ENCODE data around the gene DEXI. TPM values are rescaled to one million over a fixed set of nuclear protein-coding genes. Genes with fewer than 3 reads are reported as not detected.

DEXI gene
- total RNA-seq = 112 TPM
- long read RNA-seq, transcript DEXI-201 (2 exons, 1,561 nt) = major isoform, 305 of 319 reads
- long read RNA-seq, transcript DEXI-202 (3 exons, 1,393 nt) = minor isoform, 9 of 319 reads
- long read RNA-seq, partial matches to known transcripts = 0 of 319 reads
- long read RNA-seq, other reads (novel, unspliced or antisense) = 4 of 319 reads

DNA sequence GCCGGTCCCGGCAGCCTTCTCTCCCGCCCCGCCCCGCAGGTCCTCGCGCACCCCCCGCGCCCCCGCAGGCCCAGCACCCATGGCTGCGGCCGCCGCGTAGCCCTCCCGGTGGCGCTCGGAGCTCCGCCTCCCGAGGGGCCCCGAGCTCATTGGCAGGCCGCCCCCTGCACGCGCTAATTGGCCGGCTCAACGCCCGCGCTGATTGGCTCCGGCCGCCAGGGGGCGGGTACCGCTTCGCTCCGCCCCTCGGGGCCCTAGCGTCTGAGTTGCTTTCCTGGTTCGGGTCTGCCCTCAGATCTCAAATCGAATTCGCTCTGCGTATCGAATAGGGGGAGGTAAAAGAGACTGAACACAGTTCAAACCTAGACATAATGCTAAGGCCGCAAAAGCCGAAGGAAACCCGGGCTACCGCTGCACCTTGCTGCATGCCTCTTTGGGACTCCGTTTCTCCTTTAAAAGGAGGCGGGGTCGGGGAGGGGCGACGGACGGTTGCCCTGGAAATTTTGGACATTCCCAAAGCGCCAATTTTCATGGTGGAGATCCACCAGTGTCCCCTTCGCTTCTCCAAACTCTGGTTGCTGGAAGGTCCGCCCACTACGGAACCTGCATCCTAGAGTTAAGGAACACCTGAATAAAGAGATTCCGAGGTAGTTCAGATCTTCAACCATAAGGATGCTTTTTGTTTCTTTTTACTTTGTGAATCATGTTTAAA lies at the start of gene DEXI:
DEXI (minus strand) TSS at position 117 of the 712 bp plus-strand sequence. CDS start 463 bp downstream, outside the sequence.
- peak; percentile 96 for DNase-seq
- intact Hi-C loops (cut with DNase I) = no loop called here
- peak; percentile 75 for ATAC-seq (ENCODE audit: poor library complexity)

DNA sequence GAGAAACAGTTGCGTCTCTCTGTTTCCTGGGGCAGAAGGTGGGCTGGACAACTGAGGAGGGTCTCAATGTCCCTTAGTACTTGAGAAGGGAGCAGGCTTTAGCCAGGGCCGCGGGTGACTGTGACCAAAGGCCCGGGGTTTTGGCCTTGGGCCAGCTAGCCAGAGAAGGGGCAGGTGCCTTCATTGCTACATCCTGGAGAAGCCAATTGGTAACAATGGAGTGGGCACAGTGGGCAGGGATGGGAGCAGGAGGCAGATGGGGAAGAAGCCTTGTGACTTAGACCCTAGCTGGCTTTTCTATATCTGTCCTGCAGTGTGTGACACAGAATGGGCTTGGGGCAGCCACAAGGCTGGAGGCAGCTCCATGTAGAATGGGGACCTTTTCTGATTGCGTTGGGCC lies 48.1 kb upstream of the DEXI start:
- ATAC-seq (ENCODE audit: poor library complexity) = no peak

DNA sequence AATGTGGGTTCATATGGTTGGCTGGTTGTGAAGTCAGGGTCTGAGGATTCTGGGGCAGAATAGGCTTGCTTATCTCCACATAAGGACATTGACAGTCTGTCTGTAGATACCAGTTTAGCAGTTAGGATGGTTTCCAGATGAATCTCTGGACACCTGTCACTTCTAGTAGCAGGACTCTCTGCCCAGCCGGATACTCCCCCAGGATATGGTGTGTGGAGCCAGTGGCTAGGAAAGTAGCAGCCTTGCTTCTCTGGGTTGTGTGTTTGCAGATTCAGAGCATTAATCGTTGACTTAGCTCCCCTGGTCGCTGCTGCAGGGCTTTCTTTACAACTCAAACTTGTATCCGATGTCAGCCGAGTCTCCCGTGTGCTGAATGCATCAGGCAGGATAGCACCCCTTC lies 47.3 kb upstream of the DEXI start:
- DNase-seq (no peak), ATAC-seq (ENCODE audit: poor library complexity) (no peak)
- intact Hi-C loops (cut with DNase I) = no loop called here

More for the DNA sequence above, 48.1 kb upstream of the DEXI start:
- intact Hi-C loops (cut with DNase I) = no loop called here
- no peak for DNase-seq

DNA sequence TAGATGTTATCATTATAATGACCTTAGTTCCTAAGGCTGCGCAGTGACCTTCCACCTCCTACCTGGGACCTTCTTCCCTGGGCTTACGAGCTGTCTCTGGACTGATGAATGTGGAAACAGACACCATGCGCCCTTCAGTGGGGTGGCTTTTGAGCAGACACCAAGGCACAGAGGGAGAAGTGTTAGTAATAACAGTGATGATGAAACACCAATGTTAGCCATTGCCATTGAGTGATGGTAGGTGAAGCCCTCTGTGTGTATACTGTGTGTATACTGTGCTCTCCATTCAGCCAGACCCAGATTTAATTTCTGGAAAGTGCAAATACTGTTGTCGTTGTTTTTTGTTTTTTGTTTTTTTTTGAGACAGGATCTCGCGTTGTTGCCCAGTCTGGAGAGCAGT lies 46.6 kb upstream of the DEXI start:
- DNase-seq = no peak
- intact Hi-C loops (cut with DNase I) = no loop called here
- no peak for ATAC-seq (ENCODE audit: poor library complexity)

DNA sequence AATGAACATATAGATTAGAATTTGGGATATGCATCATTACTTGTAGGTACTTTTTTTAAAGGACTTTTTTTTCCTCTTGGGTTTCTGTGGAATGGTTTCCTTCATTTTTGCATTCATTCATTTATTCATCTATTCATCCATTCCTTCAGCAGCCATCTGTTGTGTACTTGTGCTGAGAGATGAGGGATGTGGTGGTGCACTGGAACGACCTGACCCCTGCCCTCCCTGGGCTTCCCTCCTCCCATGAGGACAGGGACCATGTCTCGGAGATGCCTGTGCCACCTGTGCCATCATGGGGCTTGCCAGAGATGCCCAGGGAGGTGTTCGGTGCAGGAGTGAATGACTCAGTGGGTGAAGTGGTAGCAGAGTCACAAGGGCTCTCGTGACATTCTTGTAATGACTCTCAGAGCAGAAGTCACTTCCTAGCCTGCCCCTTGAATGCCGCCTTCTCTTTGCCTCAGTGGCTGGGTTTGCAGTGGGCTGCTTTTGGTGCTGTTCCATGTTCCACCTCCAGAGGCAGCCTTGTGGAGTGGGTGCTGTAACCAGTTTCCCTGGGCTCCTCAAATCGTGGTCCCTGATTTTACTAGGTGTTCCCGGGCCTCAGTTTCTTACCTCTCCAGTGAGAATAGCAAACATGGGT lies 46.0 kb upstream of the DEXI start:
- ATAC-seq (ENCODE audit: poor library complexity) = peak; percentile 10
- intact Hi-C loops (cut with DNase I) = no loop called here
- DNase-seq = no peak

DNA sequence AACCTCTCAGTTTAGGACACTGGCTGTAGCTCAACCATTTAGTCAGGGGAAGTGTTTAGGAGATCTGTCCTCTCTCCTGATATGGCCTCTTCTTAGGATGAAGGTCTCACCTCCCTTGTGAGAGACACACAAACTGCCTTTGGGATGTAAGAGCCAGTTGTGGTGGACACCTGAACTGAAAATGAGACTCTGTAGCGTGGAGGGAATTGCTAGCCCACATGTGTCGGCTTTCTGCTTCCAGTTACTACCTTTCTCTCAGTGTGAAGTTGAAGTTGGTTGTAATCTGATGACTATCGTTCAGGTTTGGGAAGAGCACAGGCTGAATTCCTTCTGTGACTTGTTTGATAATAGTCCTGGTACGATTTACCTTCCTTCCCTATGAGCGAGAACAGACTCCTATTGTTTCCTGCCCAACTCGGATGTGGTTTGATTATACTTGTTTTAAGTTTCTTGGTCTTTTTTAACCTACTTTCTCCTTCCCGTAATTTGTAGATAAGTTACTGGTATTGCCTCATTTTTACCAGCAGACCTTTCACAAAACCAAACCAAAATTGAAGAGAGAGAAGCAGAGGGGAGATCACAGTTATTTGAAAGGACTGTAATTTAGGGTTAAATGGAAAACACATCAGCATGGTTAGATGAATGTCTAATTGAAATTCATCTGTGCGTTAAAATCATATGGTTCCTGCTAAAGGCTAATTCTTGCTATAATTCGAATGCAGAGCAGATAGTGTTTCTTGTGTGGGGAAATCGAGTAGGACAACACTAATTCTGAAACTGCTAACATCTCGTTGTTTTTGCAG lies 45.3 kb upstream of the DEXI start:
- DNase-seq (no peak), ATAC-seq (ENCODE audit: poor library complexity) (no peak)
- intact Hi-C loops (cut with DNase I) = no loop called here

DNA sequence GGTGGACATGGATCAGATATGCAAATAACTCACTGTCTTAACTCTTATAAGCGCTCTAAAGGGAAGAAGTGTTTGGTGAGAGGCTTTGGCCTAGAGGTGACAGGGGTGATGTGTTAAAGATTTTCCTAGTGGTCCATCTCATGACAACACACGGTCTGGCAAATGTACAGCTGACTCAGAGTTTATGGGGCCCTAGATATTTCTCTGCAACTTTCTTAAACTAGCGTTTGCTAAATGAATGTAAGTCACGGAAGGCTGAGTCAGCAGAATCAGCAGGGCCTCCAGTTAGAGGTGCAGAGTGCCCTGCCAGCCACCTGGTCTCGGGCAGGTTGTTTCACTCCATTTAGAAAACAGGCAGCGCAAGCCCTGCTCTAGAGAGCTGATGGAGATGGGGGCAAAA lies 42.2 kb upstream of the DEXI start:
- intact Hi-C loops (cut with DNase I) = no loop called here
- no peak for DNase-seq

DNA sequence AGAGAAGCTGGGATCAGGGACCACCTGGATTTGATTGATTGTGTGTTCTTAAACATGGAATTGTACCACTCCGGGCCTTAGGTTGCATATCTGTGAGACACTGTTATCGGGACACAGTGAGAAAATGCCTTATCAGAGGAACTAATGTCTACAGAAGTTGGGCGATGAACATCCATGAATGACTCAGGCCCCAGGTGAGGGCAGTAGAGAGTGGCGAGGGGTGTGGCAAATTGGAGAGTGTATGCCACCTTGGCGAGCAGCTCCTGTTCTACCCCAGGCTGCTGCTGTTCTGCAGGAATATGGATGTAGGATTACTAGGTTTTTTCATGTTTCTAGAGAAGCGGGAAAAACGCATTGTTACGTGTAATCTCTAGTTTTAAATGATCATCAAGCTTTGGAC lies 40.9 kb upstream of the DEXI start:
- DNase-seq (no peak), ATAC-seq (ENCODE audit: poor library complexity) (no peak)
- intact Hi-C loops (cut with DNase I) = no loop called here

More for the DNA sequence above, 42.2 kb upstream of the DEXI start:
- ATAC-seq (ENCODE audit: poor library complexity) = no peak

DNA sequence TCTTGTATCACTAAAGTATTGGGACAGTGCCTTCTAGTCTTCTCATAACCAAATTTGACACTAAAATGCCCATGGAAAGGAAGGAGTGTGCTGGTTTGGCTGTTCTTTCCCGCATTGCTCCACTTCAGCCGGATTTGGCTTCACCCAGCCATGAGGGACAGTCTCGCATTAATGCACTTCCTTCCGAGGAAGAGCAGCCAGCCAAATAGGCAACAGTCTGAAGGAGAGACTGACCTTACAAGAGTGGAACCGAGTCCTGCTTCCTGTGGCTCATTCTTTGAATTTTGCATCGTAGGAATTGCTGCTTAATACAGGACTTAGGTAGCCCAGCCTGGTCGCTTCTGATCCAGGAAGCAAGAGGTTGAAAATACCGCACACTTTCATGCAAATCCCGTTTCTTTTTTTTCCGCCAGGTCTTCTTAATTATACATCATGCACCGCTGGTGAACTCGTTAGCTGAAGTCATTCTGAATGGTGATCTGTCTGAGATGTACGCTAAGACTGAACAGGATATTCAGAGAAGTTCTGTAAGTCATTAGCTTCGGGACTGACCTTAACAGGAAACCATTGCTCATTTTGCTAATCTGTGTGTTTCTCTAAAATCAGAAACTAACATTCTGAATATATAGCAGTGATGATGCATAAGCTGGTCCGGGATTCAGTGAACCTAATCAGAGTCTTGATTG lies 40.3 kb upstream of the DEXI start:
- intact Hi-C loops (cut with DNase I) = no loop called here
- peak; percentile 78 for ATAC-seq (ENCODE audit: poor library complexity)

DNA sequence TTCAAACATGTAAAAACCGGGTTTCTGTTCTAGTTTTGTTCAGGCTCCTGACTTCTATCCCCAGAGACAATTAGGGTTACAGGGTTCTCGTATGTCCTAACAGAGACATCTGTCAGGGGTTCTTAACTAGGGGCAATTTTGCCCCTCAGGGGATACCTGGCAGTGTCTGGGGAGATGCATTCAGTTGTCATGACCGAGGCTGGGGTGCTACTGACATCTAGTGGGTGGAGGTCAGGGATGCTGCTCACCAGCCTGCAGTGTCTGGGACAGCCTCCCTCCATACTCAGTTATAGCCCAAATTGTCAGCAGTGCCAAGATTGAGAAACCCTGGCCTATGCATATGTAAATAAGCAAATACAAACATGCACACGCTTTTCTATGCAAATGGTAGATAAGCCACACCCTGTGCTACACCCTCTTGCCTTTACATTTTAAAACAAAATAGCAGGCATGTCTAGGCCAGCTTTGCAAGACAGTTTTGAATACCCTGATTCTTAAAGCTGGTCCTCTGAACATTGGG lies 39.5 kb upstream of the DEXI start:
- ATAC-seq (ENCODE audit: poor library complexity) (peak; percentile 43), DNase-seq (no peak)
- intact Hi-C loops (cut with DNase I) = no loop called here

More for the DNA sequence above, 40.3 kb upstream of the DEXI start:
- peak; percentile 64 for DNase-seq

DNA sequence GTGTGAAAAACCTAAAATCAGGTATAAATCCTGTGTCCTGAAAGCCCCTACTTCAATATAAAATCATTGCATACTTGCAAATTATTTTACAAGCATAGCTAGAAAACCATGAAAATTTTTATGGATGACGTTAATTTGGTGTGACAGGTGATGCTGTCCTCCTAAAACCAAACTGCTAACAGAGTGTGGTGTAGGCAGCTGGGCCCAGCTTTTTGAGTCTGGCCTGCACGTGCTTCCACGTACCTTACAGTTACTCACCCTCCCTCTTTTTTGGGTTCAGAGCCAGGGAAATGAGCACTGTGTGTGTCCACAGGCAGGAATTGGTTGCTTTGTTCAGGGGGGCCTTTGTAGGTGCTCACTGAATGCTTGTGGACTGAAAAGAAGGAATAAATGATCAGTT lies 38.5 kb upstream of the DEXI start:
- ATAC-seq (ENCODE audit: poor library complexity) (no peak), DNase-seq (no peak)
- intact Hi-C loops (cut with DNase I) = no loop called here

DNA sequence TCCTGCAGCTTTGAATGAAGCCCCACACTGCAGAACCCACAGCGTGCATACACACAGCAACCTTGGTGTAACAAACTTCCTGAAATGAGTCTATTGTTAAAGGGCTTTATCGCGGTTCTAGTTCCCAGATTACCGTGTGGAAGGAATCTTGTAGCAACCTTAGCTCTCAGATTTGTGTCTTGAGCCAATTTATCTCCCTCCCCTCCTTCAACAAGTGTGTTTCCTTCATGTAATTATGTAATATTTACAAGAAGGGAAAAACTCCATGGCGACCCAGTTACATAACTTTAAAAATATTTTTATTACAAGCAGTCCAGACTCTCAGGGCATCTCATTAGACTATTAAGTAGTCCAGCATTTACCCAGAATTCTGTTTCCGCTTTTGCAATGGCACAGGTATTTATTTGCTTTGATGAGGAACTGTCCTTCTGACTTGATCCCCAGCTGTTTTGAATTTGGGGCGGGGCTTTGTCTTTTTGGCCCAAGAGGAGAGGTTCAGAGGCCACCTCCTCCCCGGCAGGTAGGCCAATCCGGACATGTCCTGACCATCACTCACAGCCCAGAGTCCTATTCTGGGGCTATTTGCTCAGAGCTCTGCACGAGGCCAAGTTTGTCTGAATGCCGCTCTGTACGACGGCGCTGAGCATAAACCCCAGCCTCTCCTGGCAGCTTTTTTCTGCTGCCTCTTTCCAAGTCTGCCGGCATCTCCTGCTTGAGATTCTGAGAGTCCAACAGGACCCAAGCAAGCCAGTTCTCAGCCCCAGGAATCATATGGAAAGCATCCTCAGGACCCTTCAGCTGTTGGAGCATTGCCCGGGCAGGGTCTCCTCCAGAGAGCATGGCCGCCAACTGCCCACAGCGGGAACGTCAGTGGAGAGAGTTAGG lies 37.7 kb upstream of the DEXI start:
- ATAC-seq (ENCODE audit: poor library complexity) = peak; percentile 66
- intact Hi-C loops (cut with DNase I) = loop anchor here (10.0 kb wide), 1 partner anchor 125 kb away; no protein-coding TSS in a partner anchor
- peak; percentile 48 for DNase-seq

DNA sequence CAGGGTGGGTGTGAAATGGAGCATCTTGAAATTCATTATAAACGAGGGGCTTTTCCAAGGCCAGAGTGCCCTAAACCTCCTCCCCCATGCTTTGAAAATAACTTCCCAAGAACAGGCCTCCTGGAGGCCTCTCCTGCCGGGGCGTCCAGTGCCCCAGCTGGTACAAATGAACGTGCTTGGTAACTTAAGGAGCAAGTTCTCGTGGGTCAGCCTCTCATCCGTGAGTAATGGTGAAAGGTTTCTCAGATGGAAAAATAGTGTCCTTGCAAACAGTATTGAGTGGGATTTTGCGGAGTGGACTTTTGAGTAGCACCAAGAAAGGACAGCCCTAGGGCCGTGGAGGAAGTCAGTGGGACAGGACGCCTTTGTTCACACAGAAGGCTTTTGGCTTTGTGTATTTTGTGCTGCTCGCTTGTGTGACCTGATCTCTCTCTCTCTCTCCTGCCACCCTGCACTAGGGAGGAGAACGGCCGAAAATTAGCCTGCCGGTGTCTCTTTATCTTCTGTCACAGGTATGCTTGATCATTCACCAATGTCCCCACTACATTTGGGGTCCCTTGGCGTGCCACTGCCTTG lies 36.7 kb upstream of the DEXI start:
- DNase-seq (no peak), ATAC-seq (ENCODE audit: poor library complexity) (no peak)
- intact Hi-C loops (cut with DNase I) = loop anchor here (10.0 kb wide), 1 partner anchor 126 kb away; no protein-coding TSS in a partner anchor

DNA sequence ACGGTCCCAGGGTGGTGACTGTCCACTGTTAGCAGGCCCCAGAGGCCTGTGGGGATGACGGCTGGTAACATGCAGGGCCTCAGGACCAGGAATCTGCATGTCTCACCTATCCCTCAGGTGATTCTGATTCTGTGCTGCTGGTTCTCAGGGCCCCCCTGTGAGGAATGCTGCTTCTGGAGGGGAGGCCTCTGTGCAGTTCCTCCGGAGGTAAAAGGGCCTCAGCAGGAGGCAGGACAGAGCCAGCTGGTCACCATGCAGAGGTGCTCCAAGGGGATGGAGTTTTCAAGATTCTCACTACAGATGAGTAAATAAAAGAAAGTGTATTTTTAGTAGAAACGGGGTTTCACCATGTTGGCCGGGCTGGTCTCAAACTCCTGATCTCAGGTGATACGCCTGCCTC lies 35.9 kb upstream of the DEXI start:
- intact Hi-C loops (cut with DNase I) = loop anchor here (10.0 kb wide), 1 partner anchor 127 kb away; no protein-coding TSS in a partner anchor
- ATAC-seq (ENCODE audit: poor library complexity) (no peak), DNase-seq (no peak)

DNA sequence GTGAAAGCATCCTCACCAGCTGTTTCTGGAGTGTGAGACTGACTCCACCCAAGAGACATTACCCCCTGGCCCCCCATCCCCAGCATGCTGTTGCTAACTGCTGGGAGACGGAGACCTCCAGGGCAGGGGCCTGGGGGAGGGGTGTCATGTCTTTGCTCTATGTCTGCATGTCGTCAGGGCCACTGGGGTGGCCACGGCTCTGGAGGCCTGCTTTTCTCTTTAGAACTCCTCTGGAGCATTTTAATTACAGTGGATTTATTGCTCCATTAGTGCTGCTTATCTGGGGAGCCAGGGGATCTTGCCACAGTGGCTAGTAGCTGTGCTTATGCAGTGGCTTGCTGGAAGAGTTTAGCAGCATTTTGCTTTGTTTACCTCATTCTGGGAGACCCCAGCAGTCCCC lies 34.4 kb upstream of the DEXI start:
- DNase-seq (no peak), ATAC-seq (ENCODE audit: poor library complexity) (no peak)
- intact Hi-C loops (cut with DNase I) = loop anchor here (10.0 kb wide), 1 partner anchor 128 kb away; no protein-coding TSS in a partner anchor

DNA sequence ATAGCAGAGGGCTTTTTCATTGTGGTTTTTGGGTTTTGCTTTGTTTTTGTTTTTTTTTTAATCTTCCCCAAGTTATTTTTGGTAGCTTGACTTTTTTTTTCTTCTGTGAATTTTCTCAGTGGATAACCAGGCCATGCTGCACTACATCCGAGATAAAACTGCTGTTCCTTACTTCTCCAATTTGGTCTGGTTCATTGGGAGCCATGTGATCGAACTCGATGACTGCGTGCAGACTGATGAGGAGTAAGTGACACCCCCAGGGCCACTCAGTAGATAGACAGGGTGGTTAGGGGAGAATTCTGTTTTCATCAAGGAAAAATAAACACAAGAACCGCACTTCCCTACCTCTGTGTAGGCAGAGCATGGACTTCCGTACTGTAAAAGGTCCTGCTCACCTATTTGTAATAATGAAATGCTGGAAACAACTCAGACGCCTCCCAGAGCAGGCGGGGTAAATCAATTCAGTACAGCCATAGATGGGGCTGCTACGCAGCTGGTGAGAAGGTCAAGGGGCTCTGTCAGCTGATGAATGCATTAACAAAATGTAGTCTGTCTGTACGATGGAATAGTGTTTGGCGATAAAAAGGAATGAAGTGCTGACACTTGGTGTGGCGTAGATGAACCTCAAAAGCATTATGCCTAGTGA lies 30.7 kb upstream of the DEXI start:
- intact Hi-C loops (cut with DNase I) = loop anchor here (10.0 kb wide), 1 partner anchor 132 kb away; no protein-coding TSS in a partner anchor
- ATAC-seq (ENCODE audit: poor library complexity) (no peak), DNase-seq (no peak)
